HCT116 (cell line): ENCODE results near the gene ELFN2. TPM values are rescaled to one million over a fixed set of nuclear protein-coding genes. Genes with fewer than 3 reads are reported as not detected.

Experiments used
- ATAC-seq: fragments of 200-7000 bp; cut with Tn5 transposase; 2 replicates; pipeline ENCODE4 v1.9.1; 2020; ENCODE audit warnings: mild to moderate bottlenecking, moderate library complexity
- BruUV-seq: library from RNA; stranded (reverse); fragments of 400-500 nt; replicated peaks from 2 replicates; lab custom pipeline; 2021; lab: Mats Ljungman, UMichigan
- CTCF ChIA-PET: fragments of 300-600 bp; sonication (Branson Sonifier 250); formaldehyde crosslinking; loops from one replicate; lab custom pipeline; 2021; ENCODE audit warnings: antibody characterized with exemption; lab: Charles Lee
- POLR2A ChIA-PET: fragments of 300-600, 350-600 bp; sonication (Branson Sonifier 250); formaldehyde crosslinking; loops from one replicate; lab custom pipeline; 2021; ENCODE audit warnings: antibody characterized with exemption; lab: Charles Lee
- RAD21 ChIA-PET, 2 experiments: fragments of 300-600 bp; sonication (Branson Sonifier 250); formaldehyde crosslinking; loops; one replicate each; lab custom pipeline; 2023; ENCODE audit warnings: low total read pairs in 2 of 2; ENCODE audit not compliant: uncharacterized antibody in 2 of 2, unreplicated experiment in 2 of 2, low non-redundant PET in 1 of 2; lab: Charles Lee
- DNase-seq: peaks from one replicate; pipeline ENCODE4 v3.0.0-alpha.2; 2010; ENCODE audit warnings: low read depth, low spot score
- H2AFZ ChIP-seq: fragments of 200-600 bp; shearing (Covaris generic), sonication (generic); 2 replicates; pipeline ENCODE4 v1.6.1; 2017; ENCODE audit warnings: low read depth, mixed run types, mixed read lengths, antibody characterized with exemption, low read length; ENCODE audit not compliant: poor library complexity, severe bottlenecking
- H3K27ac ChIP-seq: 2 replicates; pipeline ENCODE4 v1.5.1; 2012; ENCODE audit warnings: low read depth, low read length
- H3K27me3 ChIP-seq: fragments of 200-600 bp; sonication (generic); 2 replicates; pipeline ENCODE4 v1.6.1; 2016; ENCODE audit warnings: mixed run types, low read length, mixed read lengths; ENCODE audit not compliant: insufficient read depth
- H3K36me3 ChIP-seq, 2 experiments: fragments of 200-500 bp in 1 of 2; fragments of 200-600 bp in 1 of 2; sonication (Bioruptor generic) in 1 of 2; sonication (generic) in 1 of 2; 2 replicates each; pipeline versions ENCODE4 v1.5.1 to v1.6.1; 2014 to 2016; ENCODE audit warnings: low read length in 2 of 2, inconsistent platforms in 1 of 2, mixed read lengths in 1 of 2, mixed run types in 1 of 2; ENCODE audit not compliant: insufficient read depth in 2 of 2, control insufficient read depth in 1 of 2
- H3K4me1 ChIP-seq, 2 experiments: fragments of 200-600 bp in 1 of 2; sonication (generic) in 1 of 2; 2 replicates each; pipeline versions ENCODE4 v1.5.1 to v1.6.1; 2012 to 2017; ENCODE audit warnings: low read length in 2 of 2, inconsistent platforms in 1 of 2, mild to moderate bottlenecking in 1 of 2, mixed read lengths in 1 of 2, mixed run types in 1 of 2, moderate library complexity in 1 of 2; ENCODE audit not compliant: insufficient read depth in 2 of 2, control insufficient read depth in 1 of 2
- H3K4me2 ChIP-seq: fragments of 200-600 bp; sonication (generic); 2 replicates; pipeline ENCODE4 v1.6.1; 2017; ENCODE audit warnings: mixed run types, low read length, mixed read lengths
- H3K4me3 ChIP-seq, 2 experiments: fragments of 200-600 bp in 1 of 2; sonication (generic) in 1 of 2; replicated peaks in 1 of 2; 2 replicates each; pipeline ENCODE4 v1.5.1; 2011 to 2016; ENCODE audit warnings: low read length in 2 of 2, control low read depth in 1 of 2, low read depth in 1 of 2, mild to moderate bottlenecking in 1 of 2, mixed read lengths in 1 of 2, mixed run types in 1 of 2
- H3K79me2 ChIP-seq: fragments of 200-600 bp; sonication (generic); 2 replicates; pipeline ENCODE4 v1.6.1; 2017; ENCODE audit warnings: mild to moderate bottlenecking, mixed run types, low read length, moderate library complexity, mixed read lengths; ENCODE audit not compliant: insufficient read depth
- H3K9ac ChIP-seq: fragments of 200-600 bp; sonication (generic); 2 replicates; pipeline ENCODE4 v1.6.1; 2016; ENCODE audit warnings: low read length, mixed read lengths
- H3K9me2 ChIP-seq: fragments of 200-600 bp; sonication (generic), shearing (Covaris generic); 2 replicates; pipeline ENCODE4 v1.6.1; 2017; ENCODE audit warnings: mixed run types, mild to moderate bottlenecking, moderate library complexity; ENCODE audit not compliant: insufficient read depth
- H3K9me3 ChIP-seq, 2 experiments: fragments of 200-500 bp in 1 of 2; fragments of 200-600 bp in 1 of 2; sonication (Bioruptor generic) in 1 of 2; sonication (generic) in 1 of 2; 2 replicates each; pipeline ENCODE4 v1.6.1; 2014 to 2017; ENCODE audit warnings: low read length in 2 of 2, mixed read lengths in 2 of 2, inconsistent platforms in 1 of 2, low read depth in 1 of 2, mild to moderate bottlenecking in 1 of 2, mixed run types in 1 of 2, moderate library complexity in 1 of 2; ENCODE audit not compliant: control insufficient read depth in 1 of 2, insufficient read depth in 1 of 2
- H4K20me1 ChIP-seq: fragments of 200-600 bp; sonication (generic), shearing (Covaris generic); 2 replicates; pipeline ENCODE4 v1.6.1; 2017; ENCODE audit warnings: mixed run types, mild to moderate bottlenecking, moderate library complexity; ENCODE audit not compliant: insufficient read depth
- EZH2phosphoT487 ChIP-seq: fragments of 200-600 bp; IDR thresholded peaks from 2 replicates; pipeline ENCODE4 v1.6.1; 2018; ENCODE audit warnings: antibody characterized with exemption, borderline replicate concordance
- SP1 ChIP-seq: IDR thresholded peaks from 2 replicates; pipeline ENCODE4 v1.6.1; 2012; ENCODE audit warnings: low read depth
- TCF7L2 ChIP-seq: IDR thresholded peaks from 2 replicates; pipeline ENCODE4 v1.7.0; 2011; ENCODE audit warnings: borderline replicate concordance, inconsistent platforms; ENCODE audit not compliant: insufficient read depth, insufficient read length; ENCODE audit errors: extremely low read depth
- YY1 ChIP-seq: IDR thresholded peaks from 2 replicates; pipeline ENCODE4 v1.6.1; 2011; ENCODE audit warnings: low read length, low read depth, moderate library complexity, mild to moderate bottlenecking; ENCODE audit not compliant: insufficient replicate concordance; ENCODE audit errors: extremely low read depth
- ZFX ChIP-seq: fragments of 450-650 bp; IDR thresholded peaks from 2 replicates; pipeline ENCODE4 v1.6.1; 2017
- ZNF274 ChIP-seq: fragments of 200-500 bp; sonication (Bioruptor generic); IDR thresholded peaks from 2 replicates; pipeline ENCODE4 v1.6.1; 2014; ENCODE audit warnings: mild to moderate bottlenecking, low read depth, low read length, inconsistent platforms
- intact Hi-C: fragments of 100-400 bp; cut with micrococcal nuclease; formaldehyde crosslinking; loops from 2 replicates; pipeline ENCODE4 v1.10.0; 2022
- total RNA-seq: library from RNA; stranded (reverse); gene quantifications from one replicate; pipeline ENCODE4 v1.2.1, GENCODE V29; 2021; ENCODE audit not compliant: unreplicated experiment
- TF ChIP-seq, protein P1 (sequence below): IDR thresholded peaks from 2 replicates; pipeline ENCODE4 v1.6.1; 2012
- TF ChIP-seq, protein P2 (sequence below), 3 experiments: fragments of 200-600 bp in 1 of 3; sonication (generic) in 1 of 3; IDR thresholded peaks in 2 of 3; conservative IDR thresholded peaks in 1 of 3; 2 replicates each; pipeline ENCODE4 v1.5.1; 2012 to 2017; ENCODE audit warnings: low read depth in 2 of 3, low read length in 2 of 3, antibody characterized with exemption in 1 of 3, borderline replicate concordance in 1 of 3, control low read depth in 1 of 3, mild to moderate bottlenecking in 1 of 3, mixed read lengths in 1 of 3, mixed run types in 1 of 3, moderate library complexity in 1 of 3; ENCODE audit not compliant: insufficient read depth in 1 of 3
- TF ChIP-seq, protein P3 (sequence below): IDR thresholded peaks from 2 replicates; pipeline ENCODE4 v1.6.1; 2012

The ELFN2 gene
- total RNA-seq, 1 experiment from 2014 or later = 45.4 TPM

DNA sequence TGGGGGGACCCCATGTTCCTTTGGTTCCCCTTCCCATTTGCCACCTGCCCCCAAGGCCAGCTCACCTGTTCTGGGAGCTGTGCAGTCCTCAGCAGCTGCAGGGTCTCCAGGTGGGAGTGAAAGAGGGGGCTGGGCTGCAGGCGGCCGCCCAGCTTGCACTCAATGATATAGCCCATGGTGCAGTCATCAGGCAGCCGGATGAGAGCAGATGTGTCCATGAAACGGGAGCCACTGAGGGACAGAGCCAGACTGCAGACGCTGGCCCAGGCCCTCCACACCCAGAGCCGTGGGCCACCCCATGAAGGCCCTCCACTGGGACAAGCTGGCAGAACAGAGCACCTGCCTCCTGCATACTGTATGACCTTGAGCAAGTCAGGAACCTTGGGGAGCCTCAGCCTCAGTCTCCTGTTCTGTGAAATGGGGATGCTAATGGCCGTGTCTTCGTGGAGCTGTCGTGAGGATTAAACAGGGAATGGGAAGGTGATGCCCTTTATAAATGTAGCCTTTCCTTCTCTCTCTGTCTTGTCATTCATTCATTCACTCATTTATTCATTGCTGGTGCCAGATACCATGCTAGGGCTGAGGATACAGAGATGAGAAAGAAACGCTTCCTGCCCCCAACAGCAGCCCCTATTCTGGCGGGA is 47.3 kb upstream of the ELFN2 start:
- no peaks in the 10 kb centered on the region for H3K36me3 ChIP-seq
- no peak overlapping the region for H3K4me3 ChIP-seq
- RAD21 ChIA-PET = no interaction called here
- BruUV-seq = no TSS peak
- no peak overlapping the region for H3K9ac ChIP-seq
- H4K20me1 ChIP-seq = no peaks in the 10 kb centered on the region
- peaks cover 7 to 45% of the 10 kb centered on the region in 2 experiments for H3K4me1 ChIP-seq
- no peaks in the 10 kb centered on the region for H3K27me3 ChIP-seq
- H3K79me2 ChIP-seq = no peaks in the 10 kb centered on the region
- POLR2A ChIA-PET = no interaction called here
- intact Hi-C loops = no loop called here
- H3K9me2 ChIP-seq = no peaks in the 10 kb centered on the region
- DNase-seq (no peak), ATAC-seq (no peak)
- H3K4me2 ChIP-seq = no peak overlapping the region; the same call in 1 of the 2 replicates
- TF ChIP-seq, protein P1, sequence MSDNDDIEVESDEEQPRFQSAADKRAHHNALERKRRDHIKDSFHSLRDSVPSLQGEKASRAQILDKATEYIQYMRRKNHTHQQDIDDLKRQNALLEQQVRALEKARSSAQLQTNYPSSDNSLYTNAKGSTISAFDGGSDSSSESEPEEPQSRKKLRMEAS = no peak
- TF ChIP-seq, protein P2, sequence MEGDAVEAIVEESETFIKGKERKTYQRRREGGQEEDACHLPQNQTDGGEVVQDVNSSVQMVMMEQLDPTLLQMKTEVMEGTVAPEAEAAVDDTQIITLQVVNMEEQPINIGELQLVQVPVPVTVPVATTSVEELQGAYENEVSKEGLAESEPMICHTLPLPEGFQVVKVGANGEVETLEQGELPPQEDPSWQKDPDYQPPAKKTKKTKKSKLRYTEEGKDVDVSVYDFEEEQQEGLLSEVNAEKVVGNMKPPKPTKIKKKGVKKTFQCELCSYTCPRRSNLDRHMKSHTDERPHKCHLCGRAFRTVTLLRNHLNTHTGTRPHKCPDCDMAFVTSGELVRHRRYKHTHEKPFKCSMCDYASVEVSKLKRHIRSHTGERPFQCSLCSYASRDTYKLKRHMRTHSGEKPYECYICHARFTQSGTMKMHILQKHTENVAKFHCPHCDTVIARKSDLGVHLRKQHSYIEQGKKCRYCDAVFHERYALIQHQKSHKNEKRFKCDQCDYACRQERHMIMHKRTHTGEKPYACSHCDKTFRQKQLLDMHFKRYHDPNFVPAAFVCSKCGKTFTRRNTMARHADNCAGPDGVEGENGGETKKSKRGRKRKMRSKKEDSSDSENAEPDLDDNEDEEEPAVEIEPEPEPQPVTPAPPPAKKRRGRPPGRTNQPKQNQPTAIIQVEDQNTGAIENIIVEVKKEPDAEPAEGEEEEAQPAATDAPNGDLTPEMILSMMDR (IDR thresholded peaks at IDR 0.05 in 2 of 3, conservative IDR thresholded peaks at IDR 0.05 in 1 of 3; ENCODE audit: borderline replicate concordance in 1 of 3, insufficient read depth in 1 of 3, low read depth in 2 of 3, low read length in 2 of 3) = no peak
- TF ChIP-seq ZNF274 = no peak
- no peak for TF ChIP-seq TCF7L2
- no peak for TF ChIP-seq YY1
- no peak for TF ChIP-seq SP1
- TF ChIP-seq EZH2phosphoT487 = no peak
- TF ChIP-seq, protein P3, sequence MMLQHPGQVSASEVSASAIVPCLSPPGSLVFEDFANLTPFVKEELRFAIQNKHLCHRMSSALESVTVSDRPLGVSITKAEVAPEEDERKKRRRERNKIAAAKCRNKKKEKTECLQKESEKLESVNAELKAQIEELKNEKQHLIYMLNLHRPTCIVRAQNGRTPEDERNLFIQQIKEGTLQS = no peak
- no peak for TF ChIP-seq ZFX
- CTCF ChIA-PET = no interaction called here
- no peak overlapping the region for H3K27ac ChIP-seq
- no peak overlapping the region for H2AFZ ChIP-seq
- no peaks in the 10 kb centered on the region for H3K9me3 ChIP-seq
